MCF 10A (cell line): ENCODE data around the gene VEZT. TPM values are rescaled to one million over a fixed set of nuclear protein-coding genes. Genes with fewer than 3 reads are reported as not detected.

Source experiments
- Bru-seq: library from RNA; stranded (reverse); fragments of 400-500 nt; gene quantifications from one replicate; lab custom pipeline; 2021; lab: Mats Ljungman, UMichigan
- BruChase-seq, 2 experiments: library from RNA; stranded (reverse); fragments of 400-500 nt; gene quantifications; one replicate each; lab custom pipeline; 2021; lab: Mats Ljungman, UMichigan
- BruUV-seq: library from RNA; stranded (reverse); fragments of 400-500 nt; replicated peaks from 2 replicates; lab custom pipeline; 2021; lab: Mats Ljungman, UMichigan
- CTCF ChIA-PET: fragments of 300-600 bp; sonication (Branson Sonifier 250); formaldehyde crosslinking; extraction: SDS; loops from one replicate; lab custom pipeline; 2021; ENCODE audit warnings: antibody characterized with exemption, inconsistent platforms; lab: Yijun Ruan, JAX
- POLR2A ChIA-PET: fragments of 300-600, 350-650 bp; sonication (Branson Sonifier 250); formaldehyde crosslinking; extraction: SDS; loops from one replicate; lab custom pipeline; 2020; ENCODE audit warnings: antibody characterized with exemption, inconsistent platforms; lab: Yijun Ruan, JAX
- DNase-seq: peaks from one replicate; pipeline ENCODE4 v3.0.0-alpha.2; 2018; ENCODE audit not compliant: unreplicated experiment
- H3K27ac Mint-ChIP-seq: one replicate; pipeline ENCODE4 v1.8.0; 2022; ENCODE audit warnings: mild to moderate bottlenecking, low read depth, mixed read lengths; ENCODE audit not compliant: unreplicated experiment
- H3K27me3 Mint-ChIP-seq: one replicate; pipeline ENCODE4 v1.8.0; 2022; ENCODE audit warnings: mixed read lengths; ENCODE audit not compliant: insufficient read depth, unreplicated experiment
- H3K36me3 Mint-ChIP-seq: one replicate; pipeline ENCODE4 v1.8.0; 2022; ENCODE audit warnings: mild to moderate bottlenecking, moderate library complexity, mixed read lengths; ENCODE audit not compliant: insufficient read depth, unreplicated experiment
- H3K4me1 Mint-ChIP-seq: one replicate; pipeline ENCODE4 v1.8.0; 2022; ENCODE audit warnings: mixed read lengths; ENCODE audit not compliant: insufficient read depth, unreplicated experiment
- H3K4me3 Mint-ChIP-seq: one replicate; pipeline ENCODE4 v1.8.0; 2022; ENCODE audit warnings: mild to moderate bottlenecking, moderate library complexity, mixed read lengths; ENCODE audit not compliant: unreplicated experiment
- H3K9me3 Mint-ChIP-seq: one replicate; pipeline ENCODE4 v1.8.0; 2022; ENCODE audit warnings: mixed read lengths; ENCODE audit not compliant: unreplicated experiment
- CTCF ChIP-seq: fragments of 200-600 bp; IDR thresholded peaks from one replicate; pipeline ENCODE4 v1.8.0; 2022; ENCODE audit warnings: antibody characterized with exemption, mild to moderate bottlenecking; ENCODE audit not compliant: unreplicated experiment
- intact Hi-C: fragments of 100-400 bp; cut with micrococcal nuclease; formaldehyde crosslinking; loops from 2 replicates; pipeline ENCODE4 v1.14.1; 2022
- long read RNA-seq: library from polyadenylated mRNA; stranded (forward); transcript quantifications from one replicate; pipeline ENCODE4 v2.0.0, GENCODE V29; 2022
- total RNA-seq: library from RNA; stranded (reverse); gene quantifications from 2 replicates; pipeline ENCODE4 v1.2.3, GENCODE V29; 2022

The VEZT gene
- total RNA-seq = 88.1 and 107 TPM in 2 replicates
- percentile 94 among the genes with signal in this experiment for Bru-seq, nascent RNA
- percentile 85 among the genes with signal in this experiment for BruChase-seq, experiment 1, labeled RNA remaining after a 6-hour chase
- percentile 89 among the genes with signal in this experiment for BruChase-seq, experiment 2, labeled RNA remaining after a 2-hour chase
- long read RNA-seq, full-length matches to known transcripts = 42 of 146 reads
- long read RNA-seq, partial matches to known transcripts = 23 of 146 reads
- long read RNA-seq, other reads (novel, unspliced or antisense) = 81 of 146 reads

GRCh38 chr12:95217377-95218149 lies at the start of gene VEZT, which contains the start of gene FGD6:
TSS of gene VEZT (plus strand) at chr12:95217807. CDS start at chr12:95217851, 44 bp downstream.
TSS of gene FGD6 (minus strand) at chr12:95217467. CDS start at chr12:95217240, 227 bp downstream.
- Mint-ChIP-seq H3K27ac (peak within 1 kb of the TSS; percentile 90), H3K9me3 (no peaks in the 10 kb centered on the region), H3K4me3 (peak within 1 kb of the TSS; percentile 84), H3K4me1 (peaks cover 21% of the 10 kb centered on the region), H3K27me3 (no peaks in the 10 kb centered on the region), H3K36me3 (no peaks in the 10 kb centered on the region)
- no TSS peak for BruUV-seq
- DNase-seq = peak; percentile 99
- peak; percentile 65 for TF ChIP-seq CTCF
- ChIA-PET CTCF (interaction anchor here (0.6 to 4.4 kb wide), 20 partner anchors 9 to 1532 kb away, joined by 3 to 50 read pairs (median 6); no protein-coding TSS in a partner anchor), POLR2A (interaction anchor here (0.5 to 21.4 kb wide), 37 partner anchors 8 to 1965 kb away, joined by 3 to 1056 read pairs (median 5); partner anchors contain the start of genes METAP2 and NR2C1)
- intact Hi-C loops = loop anchor here (1.0 to 5.0 kb wide), 6 partner anchors 49 to 317 kb away; partner anchors contain the start of gene METAP2

GRCh38 chr12:95168746-95169145 lies 48.9 kb upstream of the VEZT start:
- DNase-seq = no peak
- H3K27ac Mint-ChIP-seq = peak overlapping the region; percentile 84
- peaks cover 52% of the 10 kb centered on the region for H3K36me3 Mint-ChIP-seq
- ChIA-PET POLR2A (interaction anchor here (0.6 to 1.2 kb wide), 2 partner anchors 21 to 49 kb away, joined by 3 read pairs; partner anchors contain the start of genes FGD6 and VEZT), CTCF (interaction anchor here (0.8 to 1.7 kb wide), 3 partner anchors 40 to 52 kb away, joined by 4 to 5 read pairs (median 5); partner anchors contain the start of genes FGD6 and VEZT)
- intact Hi-C loops = loop anchor here (2.0 kb wide), 1 partner anchor 48 kb away; the partner anchor contains the start of genes FGD6 and VEZT
- no peaks in the 10 kb centered on the region for H3K9me3 Mint-ChIP-seq
- no TSS peak for BruUV-seq
- no peaks in the 10 kb centered on the region for H3K27me3 Mint-ChIP-seq
- H3K4me3 Mint-ChIP-seq = no peak overlapping the region
- peaks cover 22% of the 10 kb centered on the region for H3K4me1 Mint-ChIP-seq
- no peak for TF ChIP-seq CTCF

GRCh38 chr12:95169368-95169767 lies 48.2 kb upstream of the VEZT start:
- Mint-ChIP-seq H3K36me3 (peaks cover 48% of the 10 kb centered on the region), H3K9me3 (no peaks in the 10 kb centered on the region), H3K4me1 (peaks cover 27% of the 10 kb centered on the region), H3K27ac (peak overlapping the region; percentile 84), H3K27me3 (no peaks in the 10 kb centered on the region), H3K4me3 (no peak overlapping the region)
- ChIA-PET POLR2A (no interaction called here), CTCF (interaction anchor here (0.7 kb wide), 1 partner anchor 39 kb away, joined by 3 read pairs; no protein-coding TSS in a partner anchor)
- intact Hi-C loops = loop anchor here (2.0 kb wide), 1 partner anchor 47 kb away; the partner anchor contains the start of genes FGD6 and VEZT
- no peak for TF ChIP-seq CTCF
- DNase-seq = peak; percentile 60
- BruUV-seq = no TSS peak
